Activated CD4-positive, alpha-beta T cell treated with anti-CD3 and anti-CD28 coated beads, Interleukin-2, amount 50 U/mL, for 1 hour (primary cell): ENCODE measurements around the gene FAM83E.

Experiments
- DNase-seq: peaks from one replicate; pipeline ENCODE4 v3.0.0-alpha.2; 2020

Gene FAM83E

DNA sequence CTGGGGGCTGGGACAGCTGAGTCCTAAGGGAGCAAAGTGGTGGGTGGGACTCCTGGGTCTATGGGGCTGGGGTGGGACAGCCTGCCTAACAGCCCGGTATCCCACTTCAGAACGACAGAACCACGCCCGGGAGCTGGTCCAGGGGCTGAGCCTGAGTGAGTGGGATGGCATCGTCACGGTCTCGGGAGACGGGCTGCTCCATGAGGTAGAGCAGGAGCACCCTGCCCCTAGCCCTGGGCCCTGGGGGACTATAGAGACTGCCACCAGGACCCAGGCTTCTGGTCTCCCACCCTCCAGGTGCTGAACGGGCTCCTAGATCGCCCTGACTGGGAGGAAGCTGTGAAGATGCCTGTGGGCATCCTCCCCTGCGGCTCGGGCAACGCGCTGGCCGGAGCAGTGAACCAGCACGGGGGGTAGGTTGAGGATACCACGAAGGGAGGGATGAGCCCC, 13.0 kb upstream of the FAM83E start:
- DNase-seq: no peak

DNA sequence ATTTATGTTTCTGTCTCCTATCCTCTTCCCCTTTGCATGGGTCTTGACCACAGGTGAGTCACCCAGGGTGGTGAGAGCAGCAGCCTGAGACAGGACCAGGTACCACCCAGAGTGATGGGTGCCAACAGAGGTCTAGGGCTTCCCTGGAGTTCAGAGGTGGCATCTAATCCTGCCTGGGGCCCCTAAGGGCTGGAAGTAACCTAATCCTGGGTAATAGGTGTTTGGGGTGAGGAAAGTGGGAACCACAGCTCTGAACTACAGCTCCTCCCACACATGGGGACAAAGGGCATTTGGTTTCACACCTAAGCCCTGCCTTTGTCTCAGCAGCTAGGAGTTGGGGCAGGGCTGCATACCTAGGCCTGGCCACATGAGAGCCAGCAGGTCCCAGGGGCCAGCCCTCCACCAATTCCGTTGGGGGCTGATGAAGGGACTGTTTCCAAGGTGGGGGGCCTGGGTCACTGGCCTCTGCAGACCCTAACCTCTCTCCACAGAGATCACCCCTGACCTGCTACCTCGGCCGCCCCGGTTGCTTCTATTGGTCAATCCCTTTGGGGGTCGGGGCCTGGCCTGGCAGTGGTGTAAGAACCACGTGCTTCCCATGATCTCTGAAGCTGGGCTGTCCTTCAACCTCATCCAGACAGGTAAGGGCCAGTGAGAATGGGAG, 12.5 kb upstream of the FAM83E start:
- DNase-seq: no peak

DNA sequence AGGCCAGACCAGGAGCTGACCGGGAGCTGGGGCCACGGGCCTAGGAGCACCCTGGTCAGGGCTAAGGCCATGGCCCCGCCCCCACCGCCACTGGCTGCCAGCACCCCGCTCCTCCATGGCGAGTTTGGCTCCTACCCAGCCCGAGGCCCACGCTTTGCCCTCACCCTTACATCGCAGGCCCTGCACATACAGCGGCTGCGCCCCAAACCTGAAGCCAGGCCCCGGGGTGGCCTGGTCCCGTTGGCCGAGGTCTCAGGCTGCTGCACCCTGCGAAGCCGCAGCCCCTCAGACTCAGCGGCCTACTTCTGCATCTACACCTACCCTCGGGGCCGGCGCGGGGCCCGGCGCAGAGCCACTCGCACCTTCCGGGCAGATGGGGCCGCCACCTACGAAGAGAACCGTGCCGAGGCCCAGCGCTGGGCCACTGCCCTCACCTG, 11.0 kb upstream of the FAM83E start:
- no peak for DNase-seq

DNA sequence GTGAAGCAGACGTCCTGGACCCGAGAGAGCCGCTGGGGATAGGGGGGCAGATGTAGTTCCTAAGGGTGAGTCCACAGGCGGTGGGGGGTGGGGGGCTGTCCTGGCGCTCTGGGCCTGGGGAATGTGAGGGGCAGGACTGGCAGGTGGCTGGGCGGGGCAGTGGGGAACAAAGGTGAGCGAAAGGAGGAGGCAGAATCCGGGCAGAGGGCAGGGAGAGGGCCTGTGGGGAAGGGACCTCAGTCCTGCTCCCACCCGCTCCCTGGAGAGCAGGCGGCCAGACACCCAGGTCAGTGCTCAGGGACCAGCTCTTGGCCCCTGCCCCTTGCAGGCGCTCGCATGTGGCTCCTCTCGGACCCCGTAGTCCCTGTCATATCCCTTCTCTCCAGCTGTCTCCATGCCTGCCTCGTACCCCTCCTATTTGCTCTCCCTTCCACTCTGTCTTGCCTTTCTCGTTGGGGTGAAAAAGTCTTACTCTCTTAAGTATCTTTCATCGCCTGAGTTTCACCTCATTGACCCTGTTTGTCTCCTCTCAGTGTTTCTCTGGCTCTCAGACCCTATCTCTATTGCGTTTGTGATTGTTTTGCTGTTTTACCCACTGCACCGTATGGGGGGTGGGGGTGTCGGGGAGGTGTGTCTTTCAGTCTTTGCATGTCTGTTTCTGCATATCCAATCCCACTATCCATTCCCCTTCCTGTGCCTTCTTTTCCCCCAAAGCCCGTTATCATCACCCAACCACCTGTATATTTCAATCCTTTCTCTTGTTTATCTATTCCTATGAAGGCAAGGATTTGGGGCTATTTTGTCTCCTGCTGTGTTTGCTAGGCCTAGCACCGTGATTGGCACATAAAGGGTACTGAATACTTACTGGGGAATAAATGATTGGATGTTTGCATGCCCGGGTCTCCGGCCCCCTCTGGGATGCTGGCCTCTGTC, 10.2 kb upstream of the FAM83E start:
- no peak for DNase-seq

DNA sequence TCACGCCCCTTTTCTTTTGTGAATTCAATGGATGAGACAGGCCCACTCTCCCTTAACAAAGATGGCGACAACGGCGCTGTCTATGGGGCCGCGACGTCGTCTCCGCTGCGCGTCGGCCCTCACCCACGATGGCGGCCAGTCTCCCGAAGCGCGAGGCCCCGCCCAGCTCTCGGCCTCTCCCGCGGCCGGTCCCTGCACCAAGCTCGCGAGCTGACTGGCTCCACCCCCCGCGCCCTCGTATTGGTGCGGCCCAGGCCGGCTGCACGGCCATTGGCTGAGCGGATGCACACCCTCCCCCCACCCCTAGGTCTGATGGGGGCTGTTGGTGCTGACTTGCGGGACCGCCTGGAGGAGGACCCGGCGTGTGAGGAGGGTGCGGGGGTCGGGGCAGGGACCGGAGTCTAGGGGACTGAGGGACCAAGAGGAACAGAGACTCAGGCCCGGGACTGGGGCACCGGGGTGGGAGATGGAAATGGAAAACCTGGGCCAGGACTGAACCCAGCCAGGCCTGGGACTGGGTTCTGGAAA, 9.3 kb upstream of the FAM83E start:
- peak; percentile 94 for DNase-seq

DNA sequence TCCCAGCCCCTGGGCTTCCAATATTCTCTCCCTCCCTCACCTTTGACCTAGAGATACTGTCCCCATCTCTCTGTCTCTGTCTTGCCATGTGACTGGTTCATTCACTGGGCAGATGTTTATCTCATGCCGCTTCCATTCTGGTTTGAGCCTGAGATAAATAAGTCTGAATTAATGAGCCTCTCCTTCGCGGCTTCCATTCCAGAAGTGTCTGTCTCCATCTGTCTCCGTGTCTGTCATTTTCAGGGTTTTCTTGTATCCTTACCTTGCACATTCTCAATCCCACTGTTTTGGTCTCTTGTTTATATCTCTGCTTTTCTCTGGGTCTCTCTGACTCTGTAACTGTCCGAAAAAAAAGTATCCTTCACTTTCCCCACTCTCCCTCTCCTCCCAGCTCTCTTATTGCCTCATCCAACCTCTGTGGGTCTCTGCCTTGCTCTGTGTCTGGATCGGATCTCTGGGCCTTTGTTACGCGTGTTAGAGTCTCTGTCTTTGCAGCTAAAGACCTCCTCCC, 8.7 kb upstream of the FAM83E start:
- DNase-seq: no peak

DNA sequence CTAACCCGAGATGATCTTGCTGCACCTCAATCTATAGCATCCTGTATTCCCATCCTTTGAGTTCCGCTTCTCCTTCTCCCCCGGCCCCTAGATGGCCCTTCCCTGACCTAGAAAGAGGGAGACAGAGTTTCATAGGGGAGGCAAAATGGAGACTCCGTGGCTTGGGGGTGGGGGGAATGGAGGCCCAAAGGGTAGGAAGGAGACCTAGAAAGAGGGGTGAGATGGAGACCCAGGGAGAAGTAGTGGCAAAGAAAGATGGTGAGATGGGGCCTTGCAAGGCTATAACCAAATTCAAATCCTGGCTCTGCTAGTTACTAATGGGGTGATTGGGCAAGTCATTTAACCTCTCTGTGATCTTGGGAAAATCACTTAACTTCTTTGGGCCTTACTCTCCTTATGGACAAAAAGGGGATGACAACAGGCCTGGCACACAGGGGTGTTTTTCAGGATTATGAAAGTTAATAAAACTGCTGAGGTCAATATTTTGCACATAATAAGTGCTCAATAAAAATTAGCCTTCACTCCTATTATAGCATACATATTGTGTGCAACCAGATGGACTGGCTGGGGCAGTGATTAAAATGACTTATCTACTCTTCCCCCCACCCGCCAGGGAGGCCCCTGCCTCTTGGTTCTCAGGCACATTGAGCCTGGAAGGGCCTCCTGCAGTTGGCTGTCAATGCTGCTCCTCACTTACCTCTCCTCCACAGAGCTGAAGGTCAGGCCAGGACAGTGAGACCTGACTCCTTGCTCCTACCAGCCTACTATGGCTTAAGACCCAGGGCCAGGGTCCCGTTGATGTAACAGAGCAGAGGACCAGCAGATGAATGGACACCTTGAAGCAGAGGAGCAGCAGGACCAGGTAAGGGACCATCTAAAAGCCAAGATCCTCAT, 5.1 kb upstream of the FAM83E start:
- no peak for DNase-seq

DNA sequence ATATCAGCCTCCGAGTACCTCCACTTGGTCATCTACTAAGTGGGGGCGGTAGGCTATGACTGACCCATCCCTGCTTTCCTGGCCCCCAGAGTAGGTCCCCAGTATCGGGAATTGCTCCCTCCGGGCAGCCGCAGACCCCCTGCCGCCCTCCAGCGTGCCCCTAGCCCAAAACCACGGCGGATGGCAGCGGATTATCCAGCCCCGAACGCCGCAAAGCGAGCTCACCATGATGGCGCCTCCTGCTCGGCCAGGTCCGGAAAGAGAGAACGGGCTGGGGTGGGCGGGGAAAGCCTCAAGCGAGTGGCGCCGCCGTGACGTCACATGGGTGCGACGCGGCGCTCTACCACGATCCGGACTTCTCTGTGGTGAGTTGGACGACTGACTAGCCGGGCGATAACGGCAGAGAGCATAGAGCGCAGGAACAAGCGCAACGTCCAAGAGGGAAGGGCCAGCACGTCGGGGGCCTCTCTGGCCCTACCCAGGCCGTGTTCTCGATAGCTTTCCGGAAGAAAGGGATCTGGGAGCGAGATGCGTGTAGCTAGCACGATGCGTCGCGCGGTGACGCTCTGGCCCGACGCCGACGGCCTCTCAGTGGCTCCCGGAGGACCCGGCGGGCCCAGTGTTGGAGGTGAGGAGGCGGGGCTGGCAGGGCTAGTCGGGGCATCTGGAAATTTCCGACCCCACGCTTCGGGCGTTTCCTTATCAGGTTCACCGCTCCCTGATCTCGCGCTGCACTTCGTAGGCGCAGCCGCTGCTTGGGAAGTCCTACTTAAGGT, 4.2 kb upstream of the FAM83E start, which contains the start of the genes RPL18 and SPHK2:
Gene RPL18 (minus strand): TSS at position 263 of the 776 bp plus-strand sequence. CDS start 35 bp downstream, at position 228.
Gene SPHK2 (plus strand): TSS at position 591 of the 776 bp plus-strand sequence. CDS start 1,009 bp downstream, outside the sequence.
- peak; percentile 92 for DNase-seq

DNA sequence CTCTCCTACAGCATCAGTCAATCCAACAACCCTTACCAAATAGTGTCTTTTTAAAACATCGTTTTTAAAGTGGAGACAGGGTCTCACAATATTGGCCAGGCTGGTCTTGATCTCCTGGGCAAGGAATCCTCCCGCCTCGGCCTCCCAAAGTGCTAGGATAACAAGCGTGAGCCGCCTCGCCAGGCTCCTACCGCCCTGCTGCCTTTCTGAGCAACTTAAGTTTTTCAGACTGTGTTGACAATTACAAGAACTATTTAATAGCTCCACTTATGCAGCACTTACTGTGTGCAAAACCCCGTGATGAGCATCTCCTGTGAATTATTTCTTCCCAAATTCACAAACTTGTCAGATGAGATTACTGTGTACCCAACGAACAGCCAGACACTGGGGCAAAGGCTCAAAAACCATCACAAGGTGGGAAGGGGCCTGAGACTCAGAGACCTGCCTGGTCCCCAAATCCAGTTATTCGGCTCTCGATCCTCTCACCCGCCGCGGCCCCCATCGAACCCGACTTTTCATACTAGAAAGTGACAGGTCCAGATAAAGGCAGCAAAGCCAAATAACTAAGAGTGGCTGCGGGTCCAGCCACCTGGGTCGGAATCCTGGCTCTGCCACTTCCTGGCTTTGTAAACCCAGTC, 3.5 kb upstream of the FAM83E start:
- DNase-seq: no peak

DNA sequence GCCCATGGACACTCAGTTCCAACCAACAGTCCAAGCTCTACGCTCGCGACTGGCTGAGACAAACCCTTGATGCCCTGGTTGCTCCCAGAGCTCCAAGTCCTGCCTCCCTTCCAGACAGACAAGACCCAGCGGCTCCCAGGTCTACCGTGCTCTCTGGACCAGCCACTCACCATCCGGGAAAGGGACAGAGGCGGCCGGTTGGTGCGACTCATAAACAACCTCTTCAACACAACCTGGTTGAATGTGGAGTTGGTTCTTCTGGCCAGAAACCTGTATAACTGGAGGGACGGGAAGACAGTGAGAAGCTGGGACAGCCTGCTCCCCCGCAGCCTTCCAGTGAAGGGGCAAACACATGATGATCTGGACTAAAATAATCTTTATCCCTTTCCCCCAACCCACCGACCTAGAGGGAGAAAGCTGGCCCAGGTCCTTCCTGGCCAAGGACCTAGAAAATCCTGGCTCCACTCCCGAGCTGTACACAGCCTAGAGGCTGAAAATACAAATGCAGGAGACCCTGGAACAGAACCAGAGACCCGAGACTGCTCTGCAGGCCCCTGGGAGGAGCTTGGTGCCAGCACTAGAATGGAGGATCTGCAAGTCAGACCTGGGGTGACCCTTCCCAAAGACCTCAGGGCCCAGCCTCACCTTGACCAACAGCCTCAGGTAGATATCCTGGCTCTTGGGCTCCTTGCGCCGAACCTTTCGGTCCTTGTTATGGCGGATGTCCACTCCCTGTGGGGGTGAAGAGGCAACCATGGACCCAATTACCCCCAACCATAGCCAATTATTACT, 2.5 kb upstream of the FAM83E start:
- DNase-seq: no peak

DNA sequence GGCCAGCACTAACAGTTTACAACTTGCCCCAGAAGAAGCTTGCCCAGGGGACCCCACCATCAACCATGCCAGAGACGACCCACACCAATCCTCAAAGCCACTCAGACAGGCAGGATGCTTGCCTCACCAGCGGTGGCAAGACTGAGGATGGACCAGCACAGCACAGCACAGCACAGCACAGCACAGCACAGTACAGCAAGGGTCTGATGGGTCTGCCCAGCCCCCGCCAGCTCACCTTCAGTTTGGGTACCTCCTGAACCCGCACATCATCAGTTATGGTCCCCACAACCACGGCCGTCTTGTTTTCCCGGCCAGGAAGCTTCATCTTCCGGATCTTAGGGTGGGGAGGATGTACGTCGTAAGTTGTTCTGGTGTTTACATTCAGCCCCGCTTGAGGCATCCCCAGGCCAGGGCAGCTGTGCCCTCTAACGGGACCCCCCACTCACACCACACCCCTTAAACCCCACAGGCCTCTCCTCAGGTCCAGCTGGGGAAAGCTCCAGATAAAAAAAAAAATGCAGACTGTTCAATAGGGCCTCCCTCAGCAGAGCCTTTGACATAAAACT, 1.7 kb upstream of the FAM83E start:
- DNase-seq: no peak

DNA sequence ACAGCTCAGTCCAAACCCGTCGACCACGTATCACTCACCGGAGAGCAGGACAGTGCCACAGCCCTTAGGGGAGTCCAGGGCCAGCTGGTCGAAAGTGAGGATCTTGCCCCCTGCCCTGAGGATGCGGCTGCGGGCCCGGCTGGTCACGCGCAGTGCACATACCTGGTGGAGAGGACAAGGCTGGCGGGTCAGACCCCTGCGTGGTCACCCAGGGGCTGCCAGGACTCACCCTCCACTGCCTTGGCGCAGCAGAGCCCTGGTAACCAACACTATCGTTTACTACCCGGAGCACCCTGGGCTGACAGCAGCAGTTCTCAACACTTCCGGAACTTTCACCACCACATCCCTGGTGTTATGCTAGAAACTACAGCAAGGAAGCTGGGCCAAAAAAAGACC, 1.2 kb upstream of the FAM83E start:
- no peak for DNase-seq

DNA sequence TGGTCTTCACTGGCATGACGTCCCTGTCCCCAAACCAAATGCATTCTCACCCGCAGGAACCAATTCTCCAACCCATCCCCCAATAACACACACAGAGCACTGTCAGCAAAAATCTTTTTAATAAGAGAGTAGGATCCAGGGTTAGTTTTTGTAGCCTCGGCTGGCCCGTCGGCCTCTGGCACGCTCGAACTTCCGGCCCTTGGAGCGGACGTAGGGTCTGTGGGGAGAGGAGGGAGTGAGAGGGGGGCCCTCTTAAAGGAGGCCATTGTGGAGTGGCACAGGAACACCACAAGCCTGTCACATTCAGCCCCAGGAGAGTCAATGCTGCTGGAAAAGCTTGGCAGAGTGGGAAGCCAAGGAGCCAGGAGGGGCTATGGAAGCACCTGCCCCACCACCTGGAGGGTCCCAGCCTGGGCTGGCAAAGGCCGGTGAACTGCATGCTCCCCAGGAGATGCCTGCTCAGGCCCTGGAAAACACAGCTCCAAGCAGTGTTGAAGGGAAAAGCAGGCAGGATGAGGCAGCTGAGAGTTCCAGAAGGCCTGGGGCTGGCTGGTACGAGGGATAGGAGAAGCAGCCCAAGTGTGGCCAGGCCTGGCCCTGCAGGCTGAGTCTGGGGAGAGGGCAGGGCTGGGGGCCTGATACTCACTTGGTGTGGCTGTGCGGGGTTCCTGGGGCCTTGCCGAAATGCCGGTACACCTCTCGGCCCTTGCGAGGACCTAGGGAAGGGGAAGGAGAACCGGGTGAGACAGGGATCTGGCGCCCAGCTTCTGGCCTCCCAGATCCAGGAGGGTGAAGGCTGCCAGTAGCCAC, 560 bp upstream of the FAM83E start:
- no peak for DNase-seq

DNA sequence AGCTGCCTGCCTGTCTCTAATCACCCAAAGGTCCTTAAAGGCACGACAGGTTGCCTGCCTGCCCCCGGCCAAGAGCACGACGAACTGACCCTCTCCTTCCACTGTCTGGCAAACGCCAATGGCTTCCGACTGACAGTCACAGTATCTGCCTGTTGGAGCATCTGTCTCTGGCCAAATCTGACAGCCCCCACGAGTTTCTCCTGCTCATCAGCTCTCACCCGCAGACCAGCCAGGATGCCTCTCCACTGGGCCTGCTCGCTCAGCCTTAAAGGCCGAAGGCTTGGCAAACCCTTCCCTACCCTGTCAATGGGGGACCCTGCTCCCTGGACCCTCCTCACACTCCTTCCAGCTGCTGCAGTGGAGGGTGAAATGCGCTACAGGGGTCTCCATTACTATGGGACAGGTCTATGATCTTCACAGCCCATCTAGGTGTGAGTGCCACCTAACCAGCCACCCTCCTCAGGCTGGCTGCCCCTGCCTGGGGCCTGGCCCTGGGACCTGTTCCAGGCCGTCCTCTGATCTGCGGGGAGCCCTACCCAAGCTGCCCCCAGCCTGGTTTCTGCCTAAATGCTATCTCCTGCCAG, 932 bp downstream of the FAM83E start:
- no peak for DNase-seq

DNA sequence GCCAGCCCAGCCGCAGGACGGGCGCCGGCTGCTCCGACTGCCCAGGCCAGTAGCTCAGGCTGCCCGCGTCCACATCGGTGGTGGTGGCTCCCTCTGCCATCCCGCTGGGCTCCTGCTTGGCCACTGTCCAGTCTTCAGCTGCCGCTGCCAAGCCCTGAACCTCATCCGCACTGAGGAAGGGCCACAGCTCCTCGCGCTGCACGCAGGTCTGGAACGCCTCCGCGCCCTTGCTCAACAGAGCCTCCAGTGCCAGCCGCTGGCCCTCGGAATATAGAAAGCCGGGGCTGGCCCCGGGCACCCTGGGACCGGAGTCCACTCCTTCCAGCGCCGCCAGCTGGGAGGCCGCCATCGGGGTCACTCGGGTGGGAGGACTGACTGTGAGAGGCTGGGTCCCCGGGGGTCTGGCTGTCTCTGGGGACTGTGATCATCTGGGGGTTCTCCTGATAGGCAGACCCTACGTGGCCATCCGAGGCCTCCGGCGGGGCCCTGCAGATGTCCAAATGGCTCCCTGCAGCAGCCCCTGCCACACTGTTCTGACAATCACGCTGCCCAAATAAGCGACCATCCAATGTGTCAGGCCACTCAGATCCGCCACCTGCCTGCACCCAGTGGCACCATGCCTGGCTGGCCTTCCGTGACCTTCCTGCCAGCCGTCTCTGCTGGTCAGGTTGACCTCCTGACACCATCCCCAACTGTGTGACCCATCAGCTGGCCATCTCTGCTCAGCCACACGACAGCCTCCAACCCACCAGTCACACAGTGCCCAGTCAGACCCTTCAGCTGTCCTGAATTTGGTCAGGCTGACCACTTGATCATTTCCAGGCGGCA, 1.6 kb downstream of the FAM83E start:
- DNase-seq: no peak

DNA sequence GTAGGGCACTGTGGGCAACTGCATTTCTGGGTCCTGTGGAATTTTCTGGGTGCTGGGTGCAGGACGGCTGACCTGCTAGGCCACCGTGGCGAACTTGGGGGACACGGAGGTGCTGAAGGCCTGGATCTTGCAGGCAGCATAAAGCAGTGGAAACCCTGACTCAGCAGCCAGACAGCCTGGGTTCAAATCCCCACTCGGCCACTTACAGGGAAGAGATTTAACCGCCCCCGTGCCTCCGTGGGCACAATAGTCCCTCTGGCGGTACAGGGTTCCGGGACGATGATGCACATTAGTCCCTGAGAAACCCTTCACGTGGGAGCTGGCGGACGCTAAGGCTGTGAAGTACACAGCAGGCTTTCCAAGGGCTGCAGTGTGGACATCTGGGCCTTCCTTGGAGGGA, 3.0 kb downstream of the FAM83E start:
- DNase-seq: no peak

DNA sequence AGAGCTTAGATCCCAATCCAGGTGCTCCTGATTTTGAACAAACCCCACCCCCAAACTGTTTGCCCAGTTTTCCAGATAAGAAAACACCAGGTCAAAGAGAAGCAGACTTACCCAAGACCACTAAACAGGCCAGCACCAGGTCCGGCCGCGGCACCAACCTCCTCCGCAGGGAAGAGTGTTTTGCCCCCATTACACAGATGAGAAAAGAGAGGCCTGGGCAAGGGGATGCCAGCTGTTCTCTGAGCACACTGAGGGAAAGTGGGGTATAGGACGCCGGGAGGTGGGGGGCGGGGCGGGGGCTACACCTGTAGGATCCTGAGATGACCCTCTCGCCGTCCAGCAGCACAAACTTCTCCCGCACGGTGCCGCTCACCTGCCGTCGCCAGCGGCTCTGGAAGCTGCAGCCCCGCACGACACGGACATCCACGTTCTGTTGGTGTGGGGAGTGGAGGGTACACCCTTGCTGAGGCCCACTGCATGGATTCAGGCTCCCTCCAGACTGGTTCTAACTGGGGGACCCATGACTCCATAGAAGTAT, 5.2 kb downstream of the FAM83E start:
- DNase-seq: no peak
